ENCODE results near the gene TECPR1.

DNA sequence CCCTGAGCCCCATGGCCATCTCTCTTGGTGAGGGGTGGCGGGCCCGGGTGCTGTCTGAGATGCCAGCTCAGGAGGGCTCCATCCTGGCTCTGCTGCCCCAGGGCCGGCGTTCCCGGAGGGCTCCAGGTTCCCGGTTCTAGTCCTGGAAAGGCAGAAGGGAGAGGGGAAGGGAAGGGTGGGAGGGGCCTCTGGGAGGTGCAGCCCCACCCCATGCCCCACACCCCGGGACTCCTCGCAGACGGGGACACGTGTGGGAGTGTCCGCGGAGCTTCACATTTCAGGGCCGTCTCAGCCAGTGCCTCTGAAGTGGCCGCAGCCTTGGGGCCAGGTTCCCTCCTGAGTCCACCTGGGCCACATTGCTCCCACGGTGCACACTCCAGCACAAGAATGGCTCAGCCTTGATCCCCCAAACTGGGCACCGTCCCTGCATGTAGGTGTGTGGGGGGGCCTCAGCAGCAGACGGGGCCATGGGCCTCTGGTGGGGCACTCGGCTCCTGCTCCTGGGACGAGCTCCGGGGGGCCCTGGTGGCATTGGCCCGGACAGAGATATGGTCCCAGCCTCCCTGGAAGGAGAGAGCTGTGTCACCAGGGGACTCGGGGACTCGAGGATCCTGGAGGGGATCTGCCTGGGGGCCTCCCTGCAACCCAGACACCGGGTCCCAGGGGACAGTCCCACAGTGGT, 35.0 kb downstream of the TECPR1 start:
- TF ChIP-seq, protein P1, sequence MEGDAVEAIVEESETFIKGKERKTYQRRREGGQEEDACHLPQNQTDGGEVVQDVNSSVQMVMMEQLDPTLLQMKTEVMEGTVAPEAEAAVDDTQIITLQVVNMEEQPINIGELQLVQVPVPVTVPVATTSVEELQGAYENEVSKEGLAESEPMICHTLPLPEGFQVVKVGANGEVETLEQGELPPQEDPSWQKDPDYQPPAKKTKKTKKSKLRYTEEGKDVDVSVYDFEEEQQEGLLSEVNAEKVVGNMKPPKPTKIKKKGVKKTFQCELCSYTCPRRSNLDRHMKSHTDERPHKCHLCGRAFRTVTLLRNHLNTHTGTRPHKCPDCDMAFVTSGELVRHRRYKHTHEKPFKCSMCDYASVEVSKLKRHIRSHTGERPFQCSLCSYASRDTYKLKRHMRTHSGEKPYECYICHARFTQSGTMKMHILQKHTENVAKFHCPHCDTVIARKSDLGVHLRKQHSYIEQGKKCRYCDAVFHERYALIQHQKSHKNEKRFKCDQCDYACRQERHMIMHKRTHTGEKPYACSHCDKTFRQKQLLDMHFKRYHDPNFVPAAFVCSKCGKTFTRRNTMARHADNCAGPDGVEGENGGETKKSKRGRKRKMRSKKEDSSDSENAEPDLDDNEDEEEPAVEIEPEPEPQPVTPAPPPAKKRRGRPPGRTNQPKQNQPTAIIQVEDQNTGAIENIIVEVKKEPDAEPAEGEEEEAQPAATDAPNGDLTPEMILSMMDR (IDR thresholded peaks at IDR 0.05; ENCODE audit: low read depth, low read length, poor library complexity, severe bottlenecking) = no peak
- no peak for TF ChIP-seq EZH2phosphoT487 (IDR thresholded peaks at IDR 0.05; ENCODE audit: borderline replicate concordance, low read length)
